GM19240 (cell line): ENCODE measurements around the gene SORD.

Experiments used
- DNase-seq: peaks from one replicate; pipeline ENCODE4 v3.0.0; 2011; ENCODE audit warnings: low spot score; ENCODE audit not compliant: insufficient read length

The SORD gene

DNA sequence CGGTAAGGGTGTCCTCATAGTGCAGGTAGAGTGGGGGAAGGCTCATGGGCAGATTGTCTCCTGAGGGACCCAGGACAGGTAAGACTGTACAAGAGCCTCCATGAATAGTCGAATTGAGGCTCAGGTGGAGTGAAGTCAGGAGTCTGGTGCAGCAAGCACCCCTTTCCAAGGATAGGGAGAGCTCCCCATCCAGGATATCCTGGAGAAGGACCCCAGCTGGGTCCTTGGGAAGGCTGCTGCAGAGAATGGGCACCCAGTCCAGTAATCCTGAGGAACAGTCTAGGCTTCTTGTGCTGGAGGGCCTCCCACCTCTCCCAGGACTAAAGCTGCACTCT is 91.7 kb downstream of the SORD start:
- no peak for DNase-seq

DNA sequence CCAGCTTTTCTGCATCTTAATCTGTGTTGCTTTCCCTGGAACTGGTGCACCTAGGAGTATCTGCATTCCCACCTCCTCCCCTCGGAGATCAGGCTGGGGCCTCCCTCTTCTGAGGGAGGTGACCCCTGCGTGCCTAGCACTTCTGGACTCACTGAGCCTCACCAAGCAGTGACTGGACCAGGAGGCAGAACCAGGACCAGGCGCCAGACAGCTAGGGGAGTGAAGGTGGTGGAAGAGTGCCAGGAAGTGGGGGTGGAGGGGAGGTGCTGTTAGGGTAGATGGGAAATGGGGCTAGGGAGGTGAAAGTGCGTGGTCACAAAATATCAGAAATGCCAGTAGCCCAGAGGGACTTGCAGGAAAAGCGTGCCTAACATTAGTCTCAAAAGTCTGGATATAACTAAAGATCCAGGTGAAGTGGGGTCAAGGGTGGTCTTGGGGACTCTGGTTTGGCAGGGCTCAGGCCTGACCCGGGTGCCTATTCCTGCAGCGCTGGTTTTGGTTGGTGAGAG is 92.4 kb downstream of the SORD start:
- no peak for DNase-seq

DNA sequence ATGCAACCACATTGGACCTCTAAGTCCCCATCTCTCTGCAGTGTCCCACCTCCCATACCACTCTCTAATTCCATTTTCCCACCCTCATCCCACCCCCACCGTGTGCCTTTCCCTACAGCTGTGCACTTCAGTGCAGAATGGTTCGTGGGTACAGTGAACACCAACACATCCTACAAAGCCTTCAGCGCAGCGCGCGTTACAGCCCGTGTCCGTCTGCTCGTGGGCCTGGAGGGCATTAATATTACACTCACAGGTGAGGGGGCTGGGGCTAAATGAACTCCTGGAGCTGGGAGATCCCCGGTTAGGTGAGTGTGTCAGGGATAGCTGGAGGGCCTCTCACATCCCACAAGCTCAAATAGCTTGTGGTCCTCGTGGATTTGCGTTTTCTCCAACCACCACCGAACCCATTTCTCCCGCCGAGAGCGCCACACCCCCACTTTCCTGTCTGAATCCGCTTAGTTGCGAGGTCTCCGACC is 93.0 kb downstream of the SORD start:
- DNase-seq = no peak

- no peak for DNase-seq
These were observed 93.7 kb downstream of the SORD start for GRCh38 chr15:45116482-45117307.

- DNase-seq = no peak
These were observed 94.5 kb downstream of the SORD start for GRCh38 chr15:45117308-45118130.

- peak; percentile 95 for DNase-seq
These were observed 95.2 kb downstream of the SORD start for GRCh38 chr15:45118131-45118588.

DNA sequence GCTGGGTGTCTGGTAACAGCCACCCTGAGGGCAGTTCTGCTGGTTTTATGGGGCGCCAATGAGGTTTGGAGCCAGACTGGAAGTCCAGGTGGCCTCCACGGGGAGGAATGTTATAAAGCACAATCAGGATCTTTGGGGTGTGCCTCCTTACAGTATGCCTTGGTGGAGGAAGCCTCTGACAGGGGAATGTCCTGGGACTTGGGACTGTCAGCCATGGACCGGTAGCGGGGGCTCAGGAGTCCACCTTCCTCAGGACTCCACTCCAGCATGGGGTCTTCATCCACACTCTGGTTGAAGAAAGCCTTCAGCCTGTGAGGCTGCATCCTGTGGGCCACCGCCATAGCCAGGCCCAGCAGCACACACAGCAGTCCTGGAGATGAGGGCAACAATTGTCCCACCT is 96.0 kb downstream of the SORD start:
- DNase-seq = no peak

GRCh38 chr15:45120081-45120972 is 97.3 kb downstream of the SORD start:
- DNase-seq = no peak

DNA sequence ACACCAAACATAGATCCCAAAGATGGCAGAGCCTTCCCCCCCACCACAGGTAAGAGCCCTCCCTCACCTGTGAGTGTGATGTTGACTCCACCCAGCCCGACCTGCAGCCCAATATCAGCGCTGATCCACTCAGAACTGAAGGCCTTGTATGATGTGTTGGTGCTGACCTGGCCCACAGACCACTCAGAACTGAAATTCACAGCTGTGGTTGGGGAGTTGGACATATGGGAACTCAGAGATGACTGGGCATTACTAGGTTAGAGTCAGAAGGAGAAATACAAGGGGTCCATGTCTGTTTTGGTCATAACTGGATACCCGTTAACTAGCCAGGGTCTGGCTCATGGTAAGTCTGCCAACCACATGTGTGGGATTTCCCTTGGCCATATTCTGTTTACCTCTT is 98.0 kb downstream of the SORD start:
- DNase-seq = no peak

GRCh38 chr15:45121706-45122417 is 98.9 kb downstream of the SORD start:
- DNase-seq = no peak

DNA sequence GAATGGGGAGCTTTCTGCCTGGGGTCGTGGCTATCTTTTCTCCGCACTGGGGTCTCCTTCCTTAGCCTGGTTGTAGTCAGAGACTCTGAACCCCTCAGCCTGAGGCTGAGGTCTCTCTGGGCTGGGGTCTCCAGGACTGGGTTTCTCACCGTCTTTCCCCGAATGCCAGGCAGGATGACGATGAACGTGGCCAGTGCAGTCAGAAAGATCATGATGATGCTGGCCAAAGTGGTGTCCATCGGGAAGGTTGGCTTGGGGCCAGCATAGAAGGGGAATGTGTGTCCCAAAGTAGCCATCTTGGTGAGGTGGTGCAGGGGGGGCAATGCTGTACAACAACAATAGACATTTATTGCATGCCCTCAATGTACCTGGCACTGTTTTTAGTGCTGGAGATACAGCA is 99.7 kb downstream of the SORD start:
- DNase-seq = no peak

DNA sequence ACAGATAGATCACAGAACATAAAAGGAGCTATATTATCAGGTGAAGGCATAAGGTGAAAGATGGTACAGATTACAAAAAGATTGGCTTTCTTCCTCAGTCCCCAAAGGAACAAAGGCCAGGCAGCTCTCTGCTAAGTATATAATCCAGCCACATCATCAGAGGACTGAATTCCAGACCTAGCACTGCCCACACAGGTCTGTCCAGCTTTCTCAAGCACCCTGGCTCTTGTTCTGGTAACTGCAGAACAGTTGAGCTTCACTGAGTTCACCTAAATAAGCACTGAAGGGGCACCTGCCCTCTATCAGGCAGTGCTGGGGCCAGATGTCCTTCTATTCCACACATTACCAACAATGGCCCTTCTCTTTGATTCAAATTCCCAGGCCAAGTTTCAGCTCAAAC is 100.4 kb downstream of the SORD start:
- DNase-seq = no peak

DNA sequence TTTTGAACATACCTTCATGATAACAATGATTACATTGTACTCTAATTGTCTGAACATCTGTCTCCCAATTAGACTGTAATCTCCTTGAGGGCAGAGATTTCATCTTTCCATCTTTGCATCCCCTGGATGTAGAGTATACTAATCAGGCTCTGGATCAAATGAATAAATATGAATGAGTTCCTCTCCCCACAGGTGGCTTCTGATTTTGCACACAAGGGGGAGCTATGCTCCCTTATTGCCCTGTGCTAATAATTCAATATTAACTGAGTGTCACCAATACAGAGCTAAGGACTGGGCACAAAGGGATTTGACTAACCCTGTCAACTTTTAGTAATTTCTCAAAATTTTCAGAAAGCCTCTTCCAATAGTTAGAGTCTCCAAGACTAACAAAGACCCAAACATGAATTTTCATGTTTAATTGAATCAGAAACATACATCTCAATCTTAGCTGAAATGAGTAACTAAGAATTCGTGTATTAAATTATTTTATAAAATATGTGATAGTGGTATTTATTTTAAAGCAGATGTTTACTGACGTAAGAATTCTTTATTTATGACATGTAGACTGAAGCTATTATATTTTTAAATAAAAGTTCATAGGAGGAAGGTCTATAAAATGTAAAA is 103.7 kb downstream of the SORD start:
- DNase-seq = no peak
